GM19035 (cell line): ENCODE measurements around the gene CLTB.
"Not testable (repeated sequence)": the region's sequence is repeated elsewhere in the genome, so short reads cannot be mapped to it uniquely, and the experiment has no call there.

Experiments used
- ATAC-seq: cut with Tn5 transposase; IDR thresholded peaks from one replicate; pipeline ENCODE4 v1.9.1; 2021; ENCODE audit not compliant: unreplicated experiment

Gene CLTB

DNA sequence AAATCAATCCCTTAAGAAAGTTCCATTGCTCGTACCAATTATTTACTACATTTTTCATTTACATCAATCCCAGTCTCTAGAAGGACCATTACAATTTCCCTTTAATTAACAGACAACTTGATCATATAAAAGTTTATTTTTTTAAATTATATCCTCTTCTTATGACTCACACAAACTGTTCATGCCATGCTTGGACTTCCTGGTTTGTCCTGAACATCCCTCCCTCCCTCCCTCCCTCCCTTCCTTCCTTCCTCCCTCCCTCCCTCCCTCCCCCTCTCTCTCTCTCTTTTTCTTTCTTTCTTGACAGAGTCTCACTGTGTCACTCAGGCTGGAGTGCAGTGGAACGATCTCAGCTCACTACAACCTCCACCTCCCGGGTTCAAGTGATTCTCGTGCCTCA is 11.6 kb upstream of the CLTB start:
- no peak for ATAC-seq

DNA sequence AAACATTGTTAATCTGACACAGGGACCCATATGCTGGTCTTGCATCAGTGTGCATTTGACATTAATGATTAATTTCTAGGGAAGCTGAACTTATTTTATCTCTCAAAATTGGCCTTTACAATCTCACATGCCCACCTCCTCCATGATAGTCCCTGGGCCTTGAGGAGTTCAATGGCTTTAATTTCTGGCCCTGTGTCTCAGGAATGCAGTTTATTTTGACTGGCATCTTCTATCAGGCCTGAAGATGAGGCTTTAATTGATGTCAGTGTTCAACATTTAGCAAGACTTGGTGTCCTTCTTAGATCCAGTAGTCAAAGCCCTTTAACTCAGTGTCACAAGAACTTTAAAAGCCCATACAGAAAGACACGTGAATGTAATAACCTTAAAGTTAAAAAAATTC is 10.5 kb upstream of the CLTB start:
- no peak for ATAC-seq

DNA sequence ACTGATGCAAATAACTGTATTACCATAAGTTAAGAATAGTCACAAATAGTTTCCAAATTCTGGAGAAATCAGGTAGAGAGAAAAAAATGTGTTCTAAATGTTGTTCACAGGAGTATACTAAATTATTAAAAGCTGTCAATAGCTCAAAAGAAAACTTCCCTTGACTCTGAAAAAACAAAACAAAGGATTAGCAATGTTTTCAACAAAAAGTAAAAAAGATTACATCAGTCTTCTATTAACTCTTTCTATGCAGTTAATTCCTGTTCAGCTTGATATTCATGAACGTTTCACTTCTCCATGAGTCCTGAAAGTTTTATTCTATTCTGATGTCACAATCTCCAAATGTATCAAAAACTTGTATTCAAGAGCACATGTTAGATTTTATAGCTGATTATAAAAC is 9.5 kb upstream of the CLTB start:
- no peak for ATAC-seq

DNA sequence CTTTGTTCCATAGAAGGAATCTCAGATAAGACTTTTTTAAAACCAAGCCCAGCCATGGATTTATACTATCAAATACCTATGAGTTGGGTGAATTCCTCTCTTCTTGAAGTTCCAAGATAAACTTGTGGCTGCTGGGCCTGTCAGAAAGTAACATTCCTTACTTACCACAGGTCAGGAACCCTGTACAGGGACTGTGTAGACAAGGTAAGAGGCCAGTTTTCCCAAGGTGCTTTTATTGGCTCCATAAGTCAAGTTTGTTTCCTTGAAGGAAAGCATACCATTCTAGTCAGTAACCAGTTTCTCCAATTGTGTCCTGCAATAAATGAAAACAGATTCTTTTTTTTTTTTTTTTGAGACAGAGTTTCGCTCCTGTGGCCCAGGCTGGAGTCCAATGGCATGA is 8.8 kb upstream of the CLTB start:
- ATAC-seq = no peak

DNA sequence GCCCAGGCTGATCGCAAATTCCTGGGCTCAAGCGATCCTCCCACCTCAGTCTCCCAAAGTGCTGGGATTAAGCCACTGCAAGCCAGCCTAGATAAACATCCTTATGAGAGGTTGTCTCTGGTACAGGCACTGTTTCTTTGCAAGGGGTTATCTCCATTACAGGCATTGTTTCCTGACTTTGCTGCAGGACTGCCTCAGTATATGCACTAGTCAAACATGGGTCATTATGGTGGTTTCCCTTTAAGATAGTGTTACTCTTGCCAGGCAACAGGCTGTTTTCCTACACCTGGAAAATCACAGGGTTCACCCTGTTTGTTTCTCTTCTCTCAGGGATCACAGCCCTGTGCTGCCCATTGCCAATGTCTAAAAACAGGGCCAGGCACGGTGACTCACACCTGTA is 7.8 kb upstream of the CLTB start:
- ATAC-seq = no peak

DNA sequence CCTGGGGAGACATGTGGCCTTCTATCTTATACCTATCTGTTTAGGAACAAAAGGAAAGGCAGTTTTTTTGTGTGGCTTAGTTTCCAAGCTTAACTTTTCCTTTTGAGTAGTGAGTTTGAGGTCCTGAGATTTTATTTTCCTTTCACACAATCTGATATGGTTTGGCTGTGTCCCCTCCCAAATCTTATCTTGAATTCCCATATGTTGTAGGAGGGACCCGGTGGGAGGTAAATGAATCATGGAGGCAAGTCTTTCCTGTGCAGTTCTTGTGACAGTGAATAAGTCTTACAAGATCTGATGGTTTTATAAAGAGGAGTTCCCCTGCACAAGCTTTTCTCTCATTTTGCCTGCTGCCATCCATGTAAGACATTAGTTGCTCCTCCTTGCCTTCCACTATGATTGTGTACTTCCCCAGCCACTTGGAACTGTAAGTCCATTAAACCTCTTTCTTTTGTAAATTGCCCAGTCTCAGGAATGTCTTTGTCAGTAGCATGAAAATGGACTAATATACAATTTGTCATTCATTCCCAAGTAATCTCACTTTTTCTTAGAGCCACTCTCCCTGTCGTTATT is 4.7 kb upstream of the CLTB start:
- no peak for ATAC-seq

DNA sequence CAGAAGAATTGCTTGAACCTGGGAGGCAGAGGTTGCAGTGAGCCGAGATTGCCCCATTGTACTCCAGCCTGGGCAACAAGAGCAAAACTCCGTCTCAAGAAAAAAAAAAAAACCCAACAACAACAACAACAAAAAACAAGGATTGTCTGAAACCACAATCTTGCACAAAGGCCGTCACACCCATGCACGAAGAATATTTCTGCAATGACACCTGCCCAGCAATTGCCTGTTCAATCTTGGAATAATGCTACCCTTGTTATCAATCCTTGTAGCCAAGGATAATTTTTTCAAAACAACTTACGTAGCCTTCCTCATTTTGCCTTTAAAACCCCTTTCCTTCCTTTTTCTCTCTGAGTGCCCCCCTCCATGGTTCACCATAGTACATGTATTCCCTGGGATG is 3.7 kb upstream of the CLTB start:
- no peak for ATAC-seq

DNA sequence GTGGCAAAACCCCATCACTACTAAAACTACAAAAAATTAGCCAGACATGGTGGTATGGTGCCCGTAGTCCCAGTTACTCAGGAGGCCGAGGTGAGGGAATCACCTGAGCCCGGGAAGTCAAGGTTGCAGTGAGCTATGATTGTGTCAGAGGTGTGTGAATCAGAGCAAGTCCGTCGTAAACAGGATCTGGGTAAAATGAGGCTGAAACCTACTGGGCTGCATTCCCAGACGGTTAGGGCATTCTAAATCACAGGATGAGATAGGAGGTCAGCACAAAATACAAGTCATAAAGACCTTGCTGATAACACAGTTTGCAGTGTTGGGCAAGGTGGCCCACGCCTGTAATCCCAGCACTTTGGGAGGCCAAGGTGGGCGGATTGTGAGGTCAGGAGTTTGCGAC is 1.9 kb upstream of the CLTB start:
- ATAC-seq = no peak

DNA sequence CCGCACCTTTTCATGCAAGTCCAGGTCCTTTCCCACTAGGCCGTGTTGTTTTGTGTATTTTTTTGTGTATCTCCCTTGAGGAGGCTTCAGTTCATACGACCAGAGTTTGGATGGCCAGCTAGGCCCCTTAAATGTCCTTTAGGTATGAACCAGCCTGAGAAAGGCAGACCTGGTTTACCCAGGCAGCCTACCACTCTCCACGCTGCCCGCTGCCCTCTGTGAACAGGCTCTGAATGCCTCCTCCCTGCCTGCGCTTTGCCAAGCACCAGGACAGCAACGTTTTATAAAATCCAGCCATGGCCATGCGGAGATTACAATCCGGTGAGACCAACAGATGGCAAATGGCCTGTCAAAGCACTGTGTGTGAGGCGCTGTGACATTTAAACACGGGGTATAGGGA is 626 bp upstream of the CLTB start:
- ATAC-seq = no peak

DNA sequence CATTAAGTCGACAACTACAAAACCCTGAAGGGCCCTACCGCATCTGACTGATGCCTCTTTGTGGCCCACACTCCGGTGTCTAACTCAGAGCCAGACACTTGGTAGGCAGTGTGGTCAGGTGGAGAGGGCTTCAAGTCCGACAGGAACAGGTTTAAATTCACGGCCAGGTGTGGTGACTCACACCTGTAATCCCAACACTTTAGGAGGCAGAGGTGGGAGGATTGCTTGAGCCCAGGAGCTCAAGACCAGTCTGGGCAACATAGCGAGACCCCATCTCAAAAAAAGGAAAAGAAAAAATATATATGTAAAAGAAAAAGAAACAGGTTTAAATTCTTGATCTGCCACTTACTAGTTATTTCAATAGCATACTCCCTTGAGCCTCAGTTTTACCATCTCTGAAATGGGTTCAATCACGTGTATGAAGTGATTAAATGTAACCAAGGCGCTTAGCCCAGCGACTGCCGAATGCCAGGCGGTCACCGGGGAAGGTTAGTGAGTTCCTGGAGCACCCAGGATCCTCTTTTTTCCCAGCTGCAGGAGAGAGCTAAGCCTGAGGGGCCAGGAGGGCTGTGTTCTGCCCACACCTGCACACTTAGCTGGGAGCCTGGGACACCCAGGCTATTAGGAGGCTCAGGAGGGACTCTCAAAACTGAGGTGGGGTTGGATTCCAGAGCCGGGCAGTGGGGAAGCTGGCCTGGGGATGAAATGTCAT is 943 bp downstream of the CLTB start:
- no peak for ATAC-seq

DNA sequence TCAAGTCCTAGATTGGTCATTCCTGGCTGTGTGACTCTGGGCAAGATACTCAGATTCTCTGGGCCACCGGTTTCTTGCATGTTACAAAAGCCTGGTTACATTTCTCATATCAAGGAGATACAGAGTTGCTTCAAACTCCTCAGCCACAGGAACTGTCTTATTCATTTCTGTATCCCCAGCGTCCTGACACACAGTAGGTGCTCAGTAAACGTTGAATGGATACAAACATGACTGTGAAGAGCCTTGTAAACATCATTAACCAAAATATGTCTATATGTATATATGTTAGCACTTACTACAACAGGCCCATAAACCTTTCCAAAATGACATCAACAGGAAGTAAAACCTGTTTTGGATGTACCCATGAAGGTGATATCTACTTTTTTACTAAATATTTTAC is 1.6 kb downstream of the CLTB start:
- ATAC-seq = no peak

DNA sequence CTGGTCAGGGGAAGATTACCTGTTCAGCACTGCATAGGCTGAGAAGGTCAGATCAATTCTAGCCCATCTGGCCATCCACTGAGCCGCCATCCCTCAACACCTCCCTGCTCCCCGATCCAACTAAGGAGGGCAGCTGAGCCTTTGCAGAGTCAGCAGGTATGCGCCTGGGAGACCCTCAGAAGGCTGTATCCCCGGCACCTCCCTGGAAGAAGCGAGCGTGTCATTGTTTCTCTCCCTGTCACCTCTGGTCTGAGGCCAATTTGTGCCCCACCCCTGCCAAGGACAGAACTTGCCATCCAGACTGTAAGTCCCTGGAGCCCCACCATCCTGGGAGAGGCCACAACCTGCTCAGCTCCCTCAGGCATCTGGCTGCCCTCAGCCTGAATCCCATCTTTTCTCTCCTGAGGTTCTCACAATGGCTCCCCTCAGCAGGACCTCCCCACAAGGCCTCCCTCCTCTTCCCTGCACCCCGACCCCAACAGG is 2.6 kb downstream of the CLTB start:
- no peak for ATAC-seq

DNA sequence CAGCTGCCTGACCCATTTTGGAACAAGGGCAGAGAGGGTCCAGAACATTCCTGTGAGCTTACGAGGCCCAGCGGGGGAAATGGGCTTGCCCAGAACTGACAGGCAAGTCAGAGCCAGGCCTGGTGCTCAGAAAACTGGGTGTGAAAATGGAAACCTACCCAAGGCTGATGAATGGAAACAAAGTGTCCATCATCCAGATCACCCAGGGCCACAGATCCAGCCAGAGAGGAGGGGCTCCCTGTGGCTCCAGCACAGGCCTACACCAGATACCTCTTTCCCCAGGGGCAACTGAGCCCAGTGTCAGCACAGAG is 3.1 kb downstream of the CLTB start:
- no peak for ATAC-seq

DNA sequence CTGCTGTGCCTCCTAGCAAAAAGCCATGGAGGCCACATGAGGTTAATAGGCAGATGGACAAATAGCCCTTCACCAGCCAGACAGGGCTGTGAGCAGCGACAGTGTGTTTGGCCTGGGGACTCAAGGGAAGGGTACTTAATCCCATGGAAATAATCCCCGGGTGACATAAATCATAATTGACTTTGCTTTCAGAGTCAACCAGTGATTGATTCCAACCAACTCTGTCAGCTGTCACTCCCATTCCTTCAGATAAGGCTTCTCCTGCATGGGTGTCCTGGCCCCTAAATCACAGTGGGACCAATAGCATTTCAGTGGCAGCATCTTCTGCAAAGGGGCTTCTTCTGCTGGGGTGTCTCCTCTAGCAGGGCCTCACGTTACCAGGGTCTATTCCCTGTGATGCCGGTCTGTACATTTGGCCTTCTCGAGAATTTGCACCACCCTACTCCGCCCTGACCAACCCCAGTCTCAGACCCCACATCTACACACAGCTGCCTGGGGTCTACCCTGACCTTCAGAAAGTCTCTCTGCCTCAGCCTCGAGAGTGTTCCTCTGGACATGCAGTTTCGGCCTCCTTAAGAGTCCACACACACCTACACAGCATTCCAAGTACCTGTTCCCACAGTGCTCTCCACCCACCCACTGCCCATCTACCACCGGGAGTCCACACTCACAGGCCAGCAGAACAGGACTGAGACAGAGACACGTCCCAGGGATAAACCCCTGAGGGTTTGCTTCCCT is 3.7 kb downstream of the CLTB start:
- no peak for ATAC-seq

DNA sequence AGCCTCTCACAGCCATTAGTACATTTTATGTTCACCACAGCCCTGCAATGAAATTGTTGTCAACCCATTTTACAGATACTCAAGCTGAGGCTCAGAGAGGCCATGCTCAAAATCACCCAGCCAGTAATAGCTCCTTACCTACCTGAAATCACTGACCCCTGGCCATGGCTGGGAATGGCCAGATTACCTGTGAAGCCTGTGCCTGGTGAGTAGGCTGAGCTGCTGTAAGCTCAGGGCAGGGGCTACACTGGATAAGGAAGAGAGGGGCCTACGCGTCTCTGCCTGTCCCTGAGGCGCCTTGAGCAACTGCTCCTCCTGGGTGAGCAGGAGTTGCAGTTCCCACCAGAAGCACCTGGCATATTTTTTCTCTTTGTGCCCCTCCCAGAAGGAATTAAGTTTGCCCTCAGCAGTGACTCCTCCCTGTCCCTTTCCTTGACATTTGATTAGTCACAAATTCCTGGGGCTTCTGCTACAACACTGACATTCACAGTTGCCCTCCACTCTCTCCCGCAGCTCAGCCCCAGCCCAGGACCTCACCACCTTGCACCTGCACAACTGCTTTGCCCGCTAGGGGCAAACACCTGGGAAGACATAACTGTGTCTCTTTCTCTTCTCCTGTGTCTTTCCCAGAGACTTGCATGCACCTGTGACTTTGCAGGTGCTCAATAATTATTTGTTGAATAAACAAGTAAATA is 5.7 kb downstream of the CLTB start:
- ATAC-seq = no peak

DNA sequence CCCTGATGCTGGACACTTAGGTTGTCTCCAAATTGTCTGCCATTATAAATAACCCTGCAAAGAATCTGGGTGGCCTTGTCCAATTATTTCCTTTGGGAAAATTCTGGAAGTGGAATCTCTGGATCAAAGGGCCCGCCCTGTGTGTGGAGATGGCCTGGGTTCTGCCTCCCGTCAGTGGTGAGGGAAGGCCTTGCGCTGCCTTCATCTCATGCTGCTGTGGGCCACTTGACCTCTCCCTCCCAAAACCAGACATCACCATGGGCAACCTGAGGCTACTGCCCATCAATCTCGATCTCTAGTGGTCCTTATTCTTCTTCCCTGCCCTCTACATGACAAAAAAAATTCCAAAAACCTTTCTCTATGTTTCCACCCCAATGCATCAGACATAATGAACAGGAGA is 6.6 kb downstream of the CLTB start:
- ATAC-seq = no peak

DNA sequence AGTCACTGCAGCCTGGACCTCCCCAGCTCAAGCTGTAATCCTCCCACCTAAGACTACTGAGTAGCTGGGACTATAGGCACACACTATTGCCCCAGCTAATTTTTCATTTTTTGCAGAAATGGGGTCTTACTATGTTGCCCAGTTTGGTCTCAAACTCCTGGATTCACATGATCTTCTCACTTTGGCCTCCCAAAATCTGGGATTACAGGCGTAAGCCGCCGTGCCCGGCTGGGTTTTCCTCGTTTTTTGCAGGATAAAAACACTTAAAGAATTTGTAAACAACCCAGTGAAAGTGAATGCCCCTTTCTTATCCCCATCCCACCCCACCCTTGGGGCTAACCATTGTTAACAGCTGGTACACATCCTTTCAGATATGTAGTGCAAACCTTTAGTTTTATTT is 7.7 kb downstream of the CLTB start:
- ATAC-seq = no peak

DNA sequence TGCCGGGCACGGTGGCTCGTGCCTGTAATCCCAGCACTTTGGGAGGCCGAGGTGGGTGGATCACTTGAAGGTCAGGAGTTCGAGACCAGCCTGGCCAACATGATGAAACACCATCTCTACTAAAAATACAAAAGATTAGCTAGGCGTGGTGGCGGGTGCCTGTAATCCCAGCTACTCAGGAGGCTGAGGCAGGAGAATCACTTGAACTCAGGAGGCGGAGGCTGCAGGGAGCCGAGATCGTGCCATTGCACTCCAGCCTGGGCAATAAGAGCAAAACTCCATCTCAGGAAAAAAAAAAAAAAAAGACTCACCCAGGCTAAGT is 8.1 kb downstream of the CLTB start:
- not testable (repeated sequence) for ATAC-seq

DNA sequence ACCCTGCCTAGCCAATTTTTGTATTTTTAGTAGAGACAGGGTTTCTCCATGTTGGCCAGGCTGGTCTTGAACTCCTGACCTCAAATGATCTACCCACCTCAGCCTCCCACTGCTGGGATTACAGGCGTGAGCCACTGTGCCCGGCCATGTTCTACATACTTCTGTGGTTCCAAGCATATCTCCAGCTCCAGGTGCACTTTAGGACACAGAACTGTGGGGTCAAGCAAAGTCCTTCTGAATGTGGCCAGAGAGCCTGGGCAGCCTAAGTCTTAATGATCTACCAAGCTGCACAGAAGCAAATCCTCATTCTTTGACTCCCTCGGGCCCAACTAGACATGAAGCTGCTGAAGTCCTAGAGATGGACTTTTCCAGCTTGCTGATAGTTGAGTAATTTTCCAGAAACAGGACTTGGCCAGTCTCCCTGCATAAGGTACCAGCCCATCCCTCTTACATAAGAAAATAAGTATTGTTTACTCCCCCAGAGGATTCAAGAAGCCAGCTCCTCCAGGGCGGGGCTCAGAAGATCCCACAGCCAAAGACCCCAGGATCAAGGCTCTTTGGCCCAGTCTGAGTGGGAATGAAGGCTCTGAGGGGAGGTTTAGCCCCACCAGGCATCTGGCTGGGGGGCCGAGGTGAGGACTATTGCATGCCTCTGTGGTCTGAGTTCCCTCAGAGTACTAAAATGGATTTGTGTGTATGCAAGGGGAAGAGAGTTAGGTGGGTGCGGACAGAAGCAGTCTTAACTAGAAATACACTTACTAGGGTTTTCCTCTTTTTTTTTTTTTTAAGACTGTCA is 8.7 kb downstream of the CLTB start:
- no peak for ATAC-seq

DNA sequence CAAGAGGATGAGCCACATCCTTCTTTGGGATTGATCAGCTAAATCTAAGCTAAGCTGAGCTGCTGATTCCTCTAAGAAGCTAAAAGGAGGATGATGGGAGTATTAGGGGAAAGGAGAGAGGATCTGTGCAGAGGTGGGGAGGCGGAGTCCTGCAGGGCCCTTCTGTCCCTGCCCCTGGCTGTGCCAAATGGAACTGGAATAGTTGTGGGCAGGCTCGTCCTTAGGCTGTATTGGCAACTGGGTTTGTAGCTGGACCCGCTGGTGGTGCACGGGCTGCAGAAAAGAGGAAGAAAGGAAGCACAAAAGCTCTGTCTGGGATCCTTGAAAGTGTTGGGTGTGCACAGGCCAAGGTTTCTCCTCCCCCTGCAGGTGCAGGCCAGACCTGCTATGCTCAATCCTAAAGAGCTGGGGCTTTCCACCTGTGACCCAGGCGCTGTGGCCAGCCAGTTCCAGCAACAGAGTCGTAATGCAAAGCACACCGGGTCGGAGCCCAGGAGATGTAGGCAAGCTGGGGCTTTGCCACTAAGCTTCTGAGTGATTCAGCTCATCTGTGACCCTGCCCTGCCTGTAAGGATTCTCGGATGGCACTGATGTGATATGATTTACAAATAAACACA is 9.8 kb downstream of the CLTB start:
- ATAC-seq = no peak
